AG09319 (cell line): ENCODE results near the gene RASGRF1.

ENCODE experiments used
- DNase-seq: peaks from one replicate; pipeline ENCODE4 v3.0.0-alpha.2; 2010; ENCODE audit warnings: low read depth; ENCODE audit errors: extremely low read depth
- TF ChIP-seq, protein P1 (sequence below): IDR thresholded peaks from 2 replicates; pipeline ENCODE4 v1.5.1; 2011; ENCODE audit warnings: low read depth, mild to moderate bottlenecking, inconsistent platforms, low read length, moderate library complexity

RASGRF1 gene

GRCh38 chr15:79078003-79078402, 12.6 kb downstream of the RASGRF1 start:
- TF ChIP-seq, protein P1, sequence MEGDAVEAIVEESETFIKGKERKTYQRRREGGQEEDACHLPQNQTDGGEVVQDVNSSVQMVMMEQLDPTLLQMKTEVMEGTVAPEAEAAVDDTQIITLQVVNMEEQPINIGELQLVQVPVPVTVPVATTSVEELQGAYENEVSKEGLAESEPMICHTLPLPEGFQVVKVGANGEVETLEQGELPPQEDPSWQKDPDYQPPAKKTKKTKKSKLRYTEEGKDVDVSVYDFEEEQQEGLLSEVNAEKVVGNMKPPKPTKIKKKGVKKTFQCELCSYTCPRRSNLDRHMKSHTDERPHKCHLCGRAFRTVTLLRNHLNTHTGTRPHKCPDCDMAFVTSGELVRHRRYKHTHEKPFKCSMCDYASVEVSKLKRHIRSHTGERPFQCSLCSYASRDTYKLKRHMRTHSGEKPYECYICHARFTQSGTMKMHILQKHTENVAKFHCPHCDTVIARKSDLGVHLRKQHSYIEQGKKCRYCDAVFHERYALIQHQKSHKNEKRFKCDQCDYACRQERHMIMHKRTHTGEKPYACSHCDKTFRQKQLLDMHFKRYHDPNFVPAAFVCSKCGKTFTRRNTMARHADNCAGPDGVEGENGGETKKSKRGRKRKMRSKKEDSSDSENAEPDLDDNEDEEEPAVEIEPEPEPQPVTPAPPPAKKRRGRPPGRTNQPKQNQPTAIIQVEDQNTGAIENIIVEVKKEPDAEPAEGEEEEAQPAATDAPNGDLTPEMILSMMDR, result no peak
- DNase-seq, result no peak

DNA sequence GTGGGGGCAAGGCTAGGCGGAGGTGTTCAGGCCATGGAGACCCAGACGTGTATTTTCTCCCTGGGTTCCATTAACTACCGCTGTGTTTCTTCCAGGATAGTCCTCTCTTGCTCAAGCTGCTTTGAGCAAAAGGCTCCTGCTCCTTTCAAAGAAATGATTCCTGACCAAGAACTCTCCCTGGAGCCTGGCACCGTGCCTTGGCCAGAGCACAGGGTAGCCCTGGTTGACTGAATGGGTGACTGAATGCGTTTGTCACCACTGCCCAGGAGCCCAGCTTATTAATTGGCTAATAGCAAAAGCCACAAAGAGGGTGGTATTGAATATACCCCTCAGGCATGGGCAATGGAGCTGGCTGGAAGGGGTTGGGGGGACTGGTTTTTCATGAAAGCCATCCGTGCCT, 13.9 kb downstream of the RASGRF1 start:
- DNase-seq, result no peak

GRCh38 chr15:79075256-79075655, 15.3 kb downstream of the RASGRF1 start:
- TF ChIP-seq, protein P1, result no peak
- no peak for DNase-seq

More for the DNA sequence above, 13.9 kb downstream of the RASGRF1 start:
- TF ChIP-seq, protein P1, result no peak

- TF ChIP-seq, protein P1, result no peak
- DNase-seq, result no peak
These were observed 17.2 kb downstream of the RASGRF1 start for GRCh38 chr15:79073336-79073735.

DNA sequence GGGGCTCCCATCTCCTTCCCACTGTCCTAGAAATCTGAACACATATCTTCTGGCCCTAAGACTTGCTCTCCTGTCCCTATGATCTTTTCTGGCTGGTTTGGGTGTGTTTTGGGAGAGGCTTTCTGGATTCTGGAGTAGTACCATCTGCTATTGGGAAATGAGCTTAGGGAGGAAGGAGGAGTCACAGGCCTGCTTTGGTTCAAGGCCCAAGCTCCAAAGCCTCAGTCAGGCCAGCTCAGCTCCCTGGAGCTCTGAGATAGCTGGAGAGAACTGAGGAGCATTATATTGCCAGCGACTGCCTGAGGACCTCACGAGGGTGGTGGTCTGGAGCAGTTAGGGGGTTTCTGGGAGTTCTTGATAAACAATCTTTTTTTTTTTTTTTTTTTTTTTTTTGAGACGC, 18.7 kb downstream of the RASGRF1 start:
- DNase-seq, result no peak
- TF ChIP-seq, protein P1, result no peak

- DNase-seq, result no peak
- TF ChIP-seq, protein P1, result no peak
These were observed 21.8 kb downstream of the RASGRF1 start for GRCh38 chr15:79068790-79069189.

GRCh38 chr15:79067969-79068368, 22.6 kb downstream of the RASGRF1 start:
- TF ChIP-seq, protein P1, result no peak
- DNase-seq, result no peak
